Left lung (tissue), 10 donors: ENCODE measurements around the gene ST7L. TPM values are rescaled to one million over a fixed set of nuclear protein-coding genes. Genes with fewer than 3 reads are reported as not detected.

Experiments
- ATAC-seq: fragments of 200-7000 bp; cut with Tn5 transposase; one replicate; pipeline ENCODE4 v1.9.1; 2020; ENCODE audit warnings: moderate library complexity
- DNase-seq, 4 donors: peaks; one replicate each; pipeline ENCODE4 v3.0.0-alpha.2; 2013 to 2020
- H3K27ac ChIP-seq, 2 donors: fragments of 200-600 bp; sonication (generic) in 1 of 2; one replicate each; pipeline versions ENCODE4 v1.5.0 to v1.8.0; 2020 to 2021
- H3K27me3 ChIP-seq, 2 donors: fragments of 200-600 bp; sonication (generic) in 1 of 2; one replicate each; pipeline versions ENCODE4 v1.5.0 to v1.8.0; 2020 to 2021
- H3K36me3 ChIP-seq, 2 donors: fragments of 200-600 bp; sonication (generic) in 1 of 2; one replicate each; pipeline versions ENCODE4 v1.5.0 to v1.8.0; 2020 to 2021
- H3K4me1 ChIP-seq, 2 donors: fragments of 200-600 bp; one replicate each; pipeline ENCODE4 v1.8.0; 2021
- H3K4me3 ChIP-seq, 2 donors: fragments of 200-600 bp; sonication (generic) in 1 of 2; one replicate each; pipeline versions ENCODE4 v1.5.0 to v1.8.0; 2020 to 2021; ENCODE audit warnings: mild to moderate bottlenecking in 1 of 2
- H3K9me3 ChIP-seq, 2 donors: fragments of 200-600 bp; sonication (generic) in 1 of 2; one replicate each; pipeline versions ENCODE4 v1.5.0 to v1.8.0; 2020 to 2021
- intact Hi-C, 2 donors: fragments of 100-400 bp; cut with DNase I; formaldehyde crosslinking; loops; one replicate each; pipeline versions ENCODE4 v1.11.2 to v1.14.2; 2022
- polyA plus RNA-seq, 6 donors: library from polyadenylated mRNA; unstranded; fragments of 120-200 nt; gene quantifications; one replicate each; pipeline ENCODE4 v1.2.1, GENCODE V29; 2013; ENCODE audit not compliant: insufficient read length in 6 of 6
- total RNA-seq, 2 donors: library from RNA; stranded (reverse); fragmentation: NEBNext Ultra II Directional; extraction: Animal tissue kit (Norgen Biotek cat#: 25700); gene quantifications; one replicate each; pipeline ENCODE4 v1.2.1, GENCODE V29; 2021
- TF ChIP-seq, protein P1 (sequence below), 2 donors: fragments of 200-600 bp; sonication (generic) in 1 of 2; IDR thresholded peaks; one replicate each; pipeline versions ENCODE4 v1.5.0 to v1.8.0; 2021; ENCODE audit warnings: antibody characterized with exemption in 2 of 2
- donor health status: DM: no; HTN: yes; CAD: no.
- donor health status: DM: no; HTN: no; CAD: no.

The ST7L gene
- total and polyA plus RNA-seq, 8 donors, result 15.9 to 35.2 (median 26.8) TPM

DNA sequence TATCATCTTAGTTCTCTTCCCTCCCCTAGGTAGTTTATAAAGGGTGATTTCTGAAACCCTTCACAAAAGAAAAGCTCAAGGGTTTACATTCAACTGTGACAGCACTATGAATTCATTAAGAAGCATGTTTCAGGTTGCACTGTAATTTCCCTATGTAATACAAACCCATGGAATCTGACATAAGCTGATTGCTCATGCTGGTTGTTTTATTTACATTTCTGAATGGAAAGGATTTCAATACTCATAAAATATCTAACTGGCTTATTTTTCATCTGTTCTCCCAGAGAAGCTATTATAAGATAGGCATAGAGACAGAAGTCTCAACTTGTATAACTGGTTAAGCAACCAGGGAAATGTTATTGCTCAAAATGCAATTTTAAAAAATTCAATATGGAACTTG, 89.6 kb downstream of the ST7L start:
- DNase-seq (no peak), ATAC-seq (no peak)
- TF ChIP-seq, protein P1, sequence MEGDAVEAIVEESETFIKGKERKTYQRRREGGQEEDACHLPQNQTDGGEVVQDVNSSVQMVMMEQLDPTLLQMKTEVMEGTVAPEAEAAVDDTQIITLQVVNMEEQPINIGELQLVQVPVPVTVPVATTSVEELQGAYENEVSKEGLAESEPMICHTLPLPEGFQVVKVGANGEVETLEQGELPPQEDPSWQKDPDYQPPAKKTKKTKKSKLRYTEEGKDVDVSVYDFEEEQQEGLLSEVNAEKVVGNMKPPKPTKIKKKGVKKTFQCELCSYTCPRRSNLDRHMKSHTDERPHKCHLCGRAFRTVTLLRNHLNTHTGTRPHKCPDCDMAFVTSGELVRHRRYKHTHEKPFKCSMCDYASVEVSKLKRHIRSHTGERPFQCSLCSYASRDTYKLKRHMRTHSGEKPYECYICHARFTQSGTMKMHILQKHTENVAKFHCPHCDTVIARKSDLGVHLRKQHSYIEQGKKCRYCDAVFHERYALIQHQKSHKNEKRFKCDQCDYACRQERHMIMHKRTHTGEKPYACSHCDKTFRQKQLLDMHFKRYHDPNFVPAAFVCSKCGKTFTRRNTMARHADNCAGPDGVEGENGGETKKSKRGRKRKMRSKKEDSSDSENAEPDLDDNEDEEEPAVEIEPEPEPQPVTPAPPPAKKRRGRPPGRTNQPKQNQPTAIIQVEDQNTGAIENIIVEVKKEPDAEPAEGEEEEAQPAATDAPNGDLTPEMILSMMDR (IDR thresholded peaks at IDR 0.05), result no peak
- H3K4me3 ChIP-seq, result no peak overlapping the region
- no peak overlapping the region for H3K27ac ChIP-seq
- intact Hi-C loops, result no loop called here
- peaks cover 0 to 31% of the 10 kb centered on the region in 2 donors for H3K36me3 ChIP-seq
- H3K9me3 ChIP-seq, result no peaks in the 10 kb centered on the region
- H3K27me3 ChIP-seq, result no peaks in the 10 kb centered on the region
- H3K4me1 ChIP-seq, result no peaks in the 10 kb centered on the region

DNA sequence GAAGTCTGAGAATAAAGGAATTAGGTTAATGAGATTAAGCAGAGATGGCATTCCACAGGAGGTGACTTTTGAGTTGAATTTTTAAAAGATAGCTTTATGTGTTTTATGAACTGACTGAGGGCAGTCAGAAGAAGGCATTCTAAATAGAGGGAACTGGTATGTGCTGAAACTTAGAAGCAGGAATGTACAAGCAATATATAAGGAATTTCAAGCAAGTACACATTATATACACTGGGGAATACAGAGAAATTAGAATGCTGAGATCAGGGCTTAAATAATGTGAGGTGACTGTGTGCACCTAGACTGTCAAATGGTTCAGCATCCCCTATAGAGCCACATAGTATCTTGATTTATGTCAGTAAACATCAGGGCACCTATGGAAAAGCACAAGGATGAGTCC, 90.9 kb downstream of the ST7L start:
- intact Hi-C loops, result no loop called here
- no peak for DNase-seq

DNA sequence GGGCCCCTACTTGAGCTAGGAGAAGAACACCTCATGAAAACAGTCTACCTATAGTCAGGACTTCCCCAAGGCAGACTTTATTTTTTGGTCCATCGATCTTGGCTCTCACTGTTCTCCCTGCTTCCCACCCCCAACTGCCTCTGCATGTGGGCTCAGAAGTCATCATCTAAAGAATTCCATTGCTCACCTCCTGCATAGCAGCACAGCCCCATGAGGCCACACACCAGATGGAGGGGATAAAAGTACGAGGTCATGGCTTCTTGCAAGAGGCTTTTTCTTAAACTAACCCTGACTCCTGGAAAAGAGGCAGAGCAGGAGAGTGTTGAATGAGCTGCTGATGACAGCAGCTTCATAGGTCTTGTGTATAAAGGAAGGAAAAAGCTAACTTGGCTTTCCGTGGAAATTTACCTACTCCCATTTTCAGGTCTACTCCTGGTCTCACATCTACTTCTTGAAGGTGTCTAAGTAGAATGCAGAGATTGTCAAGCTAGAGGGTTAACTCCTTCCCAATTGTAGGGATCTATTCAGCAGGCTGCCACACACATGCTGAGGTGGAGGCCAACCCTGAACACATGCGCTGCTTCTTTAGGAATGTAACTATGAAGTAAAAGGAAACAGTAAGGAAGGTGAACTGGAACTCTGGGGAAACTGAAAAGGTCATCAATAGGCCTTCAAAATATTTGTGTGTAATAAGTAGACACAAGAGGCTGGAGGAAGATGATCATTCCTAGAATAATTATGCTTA, 91.5 kb downstream of the ST7L start:
- ATAC-seq (no peak), DNase-seq (no peak)
- TF ChIP-seq, protein P1 (IDR thresholded peaks at IDR 0.05), result no peak
- no peaks in the 10 kb centered on the region for H3K4me1 ChIP-seq
- no peaks in the 10 kb centered on the region for H3K27me3 ChIP-seq
- intact Hi-C loops, result no loop called here
- peaks cover 0 to 27% of the 10 kb centered on the region in 2 donors for H3K36me3 ChIP-seq
- no peak overlapping the region for H3K4me3 ChIP-seq
- no peak overlapping the region for H3K27ac ChIP-seq
- H3K9me3 ChIP-seq, result no peaks in the 10 kb centered on the region

More for the DNA sequence above, 90.9 kb downstream of the ST7L start:
- Histone ChIP-seq H3K27ac (no peak overlapping the region), H3K9me3 (no peaks in the 10 kb centered on the region), H3K4me3 (no peak overlapping the region), H3K36me3 (peaks cover 0 to 27% of the 10 kb centered on the region in 2 donors), H3K27me3 (no peaks in the 10 kb centered on the region), H3K4me1 (no peaks in the 10 kb centered on the region)
- TF ChIP-seq, protein P1 (IDR thresholded peaks at IDR 0.05), result no peak
- ATAC-seq, result no peak

DNA sequence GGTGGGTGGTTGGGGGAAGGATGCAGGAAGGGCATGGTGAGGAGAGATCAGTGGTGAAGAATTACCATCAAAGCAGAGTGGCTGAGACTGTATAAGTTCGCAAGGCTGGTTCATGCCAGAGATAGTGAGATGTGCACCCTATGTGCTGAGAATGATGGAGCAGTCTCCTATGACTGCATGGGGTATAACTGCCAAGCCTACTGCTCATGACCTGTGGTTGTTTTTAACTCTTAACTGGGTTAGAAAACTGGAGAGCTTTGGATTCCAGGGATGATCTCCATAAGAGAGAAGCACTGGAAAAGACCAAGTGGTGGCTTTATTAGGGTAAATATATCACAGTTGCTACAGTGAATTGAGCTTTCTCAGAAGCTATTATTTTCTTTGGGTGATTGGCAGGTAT, 94.0 kb downstream of the ST7L start:
- intact Hi-C loops, result no loop called here
- Histone ChIP-seq H3K36me3 (peaks cover 0 to 27% of the 10 kb centered on the region in 2 donors), H3K9me3 (no peaks in the 10 kb centered on the region), H3K27ac (no peak overlapping the region), H3K4me1 (no peaks in the 10 kb centered on the region), H3K4me3 (no peak overlapping the region), H3K27me3 (no peaks in the 10 kb centered on the region)
- no peak for ATAC-seq
- TF ChIP-seq, protein P1 (IDR thresholded peaks at IDR 0.05), result no peak
- DNase-seq, result no peak

DNA sequence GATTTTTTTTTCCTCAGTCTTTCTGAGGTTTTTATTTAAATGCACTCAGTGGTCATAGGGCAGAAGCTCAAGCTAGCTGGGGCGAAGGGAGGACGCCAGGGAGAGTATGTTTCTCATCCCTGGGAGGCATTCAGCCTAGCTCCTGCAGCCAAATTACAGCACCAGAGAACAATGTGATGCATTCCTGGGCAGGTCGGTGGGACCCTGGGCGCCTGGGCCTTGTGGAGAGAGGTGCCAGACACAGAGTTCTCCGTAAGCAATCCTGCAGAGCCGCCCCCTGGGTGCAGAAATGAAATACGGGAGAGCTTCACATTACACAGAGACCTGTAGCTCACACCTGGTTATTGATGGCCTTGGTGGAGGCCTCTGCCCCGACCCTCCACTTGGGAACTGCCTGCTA, 94.7 kb downstream of the ST7L start:
- ATAC-seq, result no peak
- TF ChIP-seq, protein P1 (IDR thresholded peaks at IDR 0.05), result no peak
- H3K9me3 ChIP-seq, result no peaks in the 10 kb centered on the region

More for the DNA sequence above, 94.7 kb downstream of the ST7L start:
- Histone ChIP-seq H3K27me3 (no peaks in the 10 kb centered on the region), H3K4me3 (no peak overlapping the region), H3K36me3 (peaks cover 0 to 27% of the 10 kb centered on the region in 2 donors), H3K27ac (no peak overlapping the region), H3K4me1 (no peaks in the 10 kb centered on the region)
- DNase-seq, result no peak
- intact Hi-C loops, result no loop called here
